Panc1 (cell line): ENCODE results near the gene ADARB2. TPM values are rescaled to one million over a fixed set of nuclear protein-coding genes. Genes with fewer than 3 reads are reported as not detected.

ENCODE experiments used
- ATAC-seq: fragments of 200-7000 bp; cut with Tn5 transposase; 2 replicates; pipeline ENCODE4 v1.9.1; 2020; ENCODE audit warnings: mild to moderate bottlenecking, moderate library complexity
- BruUV-seq: library from RNA; stranded (reverse); fragments of 400-500 nt; replicated peaks from 2 replicates; lab custom pipeline; 2021; lab: Mats Ljungman, UMichigan
- CTCF ChIA-PET: fragments of 300-600 bp; sonication (Branson Sonifier 250); formaldehyde crosslinking; loops from one replicate; lab custom pipeline; 2022; ENCODE audit warnings: antibody characterized with exemption; lab: Charles Lee
- POLR2A ChIA-PET: fragments of 300-600 bp; sonication (Branson Sonifier 250); formaldehyde crosslinking; loops from one replicate; lab custom pipeline; 2022; ENCODE audit warnings: antibody characterized with exemption; lab: Charles Lee
- DNase-seq: peaks from one replicate; pipeline ENCODE4 v3.0.0-alpha.2; 2010; ENCODE audit warnings: low read depth, low spot score
- H3K27ac ChIP-seq: 2 replicates; pipeline ENCODE4 v1.5.1; 2011; ENCODE audit warnings: mild to moderate bottlenecking, low read length, inconsistent platforms
- H3K27me3 ChIP-seq: fragments of 200-500 bp; sonication (Bioruptor generic); 2 replicates; pipeline ENCODE4 v1.6.0; 2014; ENCODE audit warnings: low read length, inconsistent platforms; ENCODE audit not compliant: control insufficient read depth, insufficient read depth
- H3K36me3 ChIP-seq: fragments of 200-500 bp; sonication (Bioruptor generic); 2 replicates; pipeline ENCODE4 v1.5.1; 2014; ENCODE audit warnings: inconsistent platforms, mild to moderate bottlenecking, low read length, moderate library complexity; ENCODE audit not compliant: control insufficient read depth, insufficient read depth
- H3K4me1 ChIP-seq: 2 replicates; pipeline ENCODE4 v1.5.1; 2011; ENCODE audit warnings: inconsistent platforms, mild to moderate bottlenecking, low read length, moderate library complexity; ENCODE audit not compliant: control insufficient read depth, insufficient read depth
- H3K4me3 ChIP-seq, 2 experiments: 2 replicates each; pipeline ENCODE4 v1.5.1; 2011 to 2012; ENCODE audit warnings: low read depth in 2 of 2, low read length in 2 of 2, mild to moderate bottlenecking in 2 of 2, inconsistent platforms in 1 of 2, moderate library complexity in 1 of 2
- H3K9me3 ChIP-seq: fragments of 200-500 bp; sonication (Bioruptor generic); 2 replicates; pipeline ENCODE4 v1.5.1; 2014; ENCODE audit warnings: low read depth, mild to moderate bottlenecking, inconsistent platforms, low read length, moderate library complexity; ENCODE audit not compliant: control insufficient read depth, insufficient read depth
- POLR2AphosphoS5 ChIP-seq: IDR thresholded peaks from 2 replicates; pipeline ENCODE4 v1.6.1; 2012; ENCODE audit warnings: mild to moderate bottlenecking, low read depth, low read length, moderate library complexity
- REST ChIP-seq, 2 experiments: IDR thresholded peaks; 2 replicates each; pipeline ENCODE4 v1.6.1; 2011 to 2012; ENCODE audit warnings: low read depth in 2 of 2, control low read depth in 1 of 2, low read length in 1 of 2, mild to moderate bottlenecking in 1 of 2, moderate library complexity in 1 of 2; ENCODE audit not compliant: insufficient read depth in 1 of 2
- SIN3A ChIP-seq: IDR thresholded peaks from 2 replicates; pipeline ENCODE4 v1.6.1; 2012; ENCODE audit warnings: low read depth, mild to moderate bottlenecking, low read length, moderate library complexity, borderline replicate concordance; ENCODE audit not compliant: insufficient read depth
- TCF7L2 ChIP-seq: IDR thresholded peaks from 2 replicates; pipeline ENCODE4 v1.6.1; 2011; ENCODE audit warnings: mild to moderate bottlenecking, low read depth, low read length, inconsistent platforms
- in situ Hi-C: cut with HindIII; loops from 2 replicates; pipeline ENCODE4 v1.10.0; 2016; ENCODE audit warnings: low sequenced_read_pairs, low pct_unique_long_range_greater_than_20kb
- intact Hi-C: fragments of 100-400 bp; cut with micrococcal nuclease; formaldehyde crosslinking; loops from one replicate; pipeline ENCODE4 v1.10.0; 2022; ENCODE audit not compliant: unreplicated experiment
- total RNA-seq: library from RNA; stranded (reverse); gene quantifications from one replicate; pipeline ENCODE4 v1.2.1, GENCODE V29; 2021; ENCODE audit not compliant: unreplicated experiment
- TF ChIP-seq, protein P1 (sequence below): fragments of 450-650 bp; IDR thresholded peaks from 2 replicates; pipeline ENCODE4 v1.5.1; 2017; ENCODE audit warnings: mild to moderate bottlenecking

Gene ADARB2
- total RNA-seq, 1 experiment from 2014 or later: 0.31 TPM

DNA sequence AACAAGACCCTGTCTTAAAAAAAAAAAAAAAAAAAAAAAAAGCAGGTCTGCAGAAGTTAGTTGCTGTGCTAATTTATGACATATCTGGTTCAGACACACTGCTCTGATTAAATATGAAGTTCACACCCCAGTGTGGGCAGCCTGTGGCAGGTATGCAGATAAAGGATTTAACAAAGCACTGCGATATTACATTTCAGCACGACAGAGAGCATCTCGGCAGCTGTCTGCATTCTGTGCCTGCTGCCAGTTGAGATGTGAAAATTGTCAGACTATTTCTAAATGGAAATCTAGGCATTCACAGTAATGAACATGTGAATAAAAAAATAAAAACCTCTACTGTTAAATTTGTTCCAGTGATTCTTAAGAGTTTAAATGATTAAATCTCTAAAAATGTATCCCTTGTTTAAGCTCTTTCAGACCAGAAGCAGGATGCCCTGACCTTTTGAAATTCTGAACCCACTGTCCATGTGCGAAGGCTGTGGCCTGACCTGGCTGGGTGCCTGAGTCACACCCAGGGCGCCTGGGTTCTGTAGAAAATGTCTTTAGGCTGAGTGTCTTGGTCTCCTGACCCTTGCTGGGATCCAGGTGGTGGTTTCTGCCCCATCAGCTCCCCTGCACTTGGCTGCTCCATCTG lies 408.2 kb downstream of the ADARB2 start:
- BruUV-seq: no TSS peak
- H3K4me3 ChIP-seq: no peak overlapping the region
- H3K27me3 ChIP-seq: no peaks in the 10 kb centered on the region
- TF ChIP-seq TCF7L2 (no peak), SIN3A (no peak), REST (IDR thresholded peaks at IDR 0.05; ENCODE audit: insufficient read depth in 1 of 2, low read depth in 2 of 2, low read length in 1 of 2) (no peak), POLR2AphosphoS5 (no peak)
- in situ Hi-C loops: no loop called here
- no peaks in the 10 kb centered on the region for H3K9me3 ChIP-seq
- H3K27ac ChIP-seq: no peak overlapping the region
- H3K4me1 ChIP-seq: no peaks in the 10 kb centered on the region
- no peak for DNase-seq
- ATAC-seq: no peak
- intact Hi-C loops: no loop called here
- CTCF ChIA-PET: interaction anchor here (0.6 kb wide), 1 partner anchor 216 kb away, joined by 4 read pairs; no protein-coding TSS in a partner anchor
- no peaks in the 10 kb centered on the region for H3K36me3 ChIP-seq
- POLR2A ChIA-PET: no interaction called here

- H3K4me1 ChIP-seq: no peaks in the 10 kb centered on the region
- no TSS peak for BruUV-seq
- H3K4me3 ChIP-seq: no peak overlapping the region
- H3K9me3 ChIP-seq: no peaks in the 10 kb centered on the region
- no peak overlapping the region for H3K27ac ChIP-seq
- in situ Hi-C loops: no loop called here
- ATAC-seq (no peak), DNase-seq (no peak)
- ChIA-PET POLR2A (no interaction called here), CTCF (no interaction called here)
- TF ChIP-seq, protein P1, sequence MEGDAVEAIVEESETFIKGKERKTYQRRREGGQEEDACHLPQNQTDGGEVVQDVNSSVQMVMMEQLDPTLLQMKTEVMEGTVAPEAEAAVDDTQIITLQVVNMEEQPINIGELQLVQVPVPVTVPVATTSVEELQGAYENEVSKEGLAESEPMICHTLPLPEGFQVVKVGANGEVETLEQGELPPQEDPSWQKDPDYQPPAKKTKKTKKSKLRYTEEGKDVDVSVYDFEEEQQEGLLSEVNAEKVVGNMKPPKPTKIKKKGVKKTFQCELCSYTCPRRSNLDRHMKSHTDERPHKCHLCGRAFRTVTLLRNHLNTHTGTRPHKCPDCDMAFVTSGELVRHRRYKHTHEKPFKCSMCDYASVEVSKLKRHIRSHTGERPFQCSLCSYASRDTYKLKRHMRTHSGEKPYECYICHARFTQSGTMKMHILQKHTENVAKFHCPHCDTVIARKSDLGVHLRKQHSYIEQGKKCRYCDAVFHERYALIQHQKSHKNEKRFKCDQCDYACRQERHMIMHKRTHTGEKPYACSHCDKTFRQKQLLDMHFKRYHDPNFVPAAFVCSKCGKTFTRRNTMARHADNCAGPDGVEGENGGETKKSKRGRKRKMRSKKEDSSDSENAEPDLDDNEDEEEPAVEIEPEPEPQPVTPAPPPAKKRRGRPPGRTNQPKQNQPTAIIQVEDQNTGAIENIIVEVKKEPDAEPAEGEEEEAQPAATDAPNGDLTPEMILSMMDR: no peak
- TF ChIP-seq POLR2AphosphoS5 (no peak), SIN3A (no peak), REST (IDR thresholded peaks at IDR 0.05; ENCODE audit: insufficient read depth in 1 of 2, low read depth in 2 of 2, low read length in 1 of 2) (no peak), TCF7L2 (no peak)
- H3K36me3 ChIP-seq: no peaks in the 10 kb centered on the region
- intact Hi-C loops: no loop called here
- no peaks in the 10 kb centered on the region for H3K27me3 ChIP-seq
These were observed 409.0 kb downstream of the ADARB2 start for GRCh38 chr10:1328161-1328823.
